Measurements from ENCODE around the gene ADAM12.
"Not testable (repeated sequence)": the region's sequence is repeated elsewhere in the genome, so short reads cannot be mapped to it uniquely, and the experiment has no call there.

Gene ADAM12

GRCh38 chr10:126268013-126268920 is 120.0 kb downstream of the ADAM12 start:
- in situ Hi-C loops (cut with HindIII; ENCODE audit: low sequenced_read_pairs): no loop called here

GRCh38 chr10:126264102-126265018 is 123.9 kb downstream of the ADAM12 start:
- in situ Hi-C loops (cut with HindIII; ENCODE audit: low sequenced_read_pairs): no loop called here

- in situ Hi-C loops (cut with HindIII; ENCODE audit: low sequenced_read_pairs): no loop called here
Measured at GRCh38 chr10:126263006-126263676, 125.1 kb downstream of the ADAM12 start.

- in situ Hi-C loops (cut with HindIII; ENCODE audit: low sequenced_read_pairs): no loop called here
Measured at GRCh38 chr10:126262233-126262838, 125.9 kb downstream of the ADAM12 start.

GRCh38 chr10:126259760-126260479 is 128.4 kb downstream of the ADAM12 start:
- in situ Hi-C loops (cut with HindIII; ENCODE audit: low sequenced_read_pairs): no loop called here

GRCh38 chr10:126256864-126257263 is 131.4 kb downstream of the ADAM12 start:
- in situ Hi-C loops (cut with HindIII; ENCODE audit: low sequenced_read_pairs): no loop called here

GRCh38 chr10:126255313-126255712 is 133.0 kb downstream of the ADAM12 start:
- in situ Hi-C loops (cut with HindIII; ENCODE audit: low sequenced_read_pairs): no loop called here

- in situ Hi-C loops (cut with HindIII; ENCODE audit: low sequenced_read_pairs): no loop called here
Measured at GRCh38 chr10:126253611-126253998, 134.7 kb downstream of the ADAM12 start.

- in situ Hi-C loops (cut with HindIII; ENCODE audit: low sequenced_read_pairs): no loop called here
Measured at GRCh38 chr10:126252884-126253610, 135.2 kb downstream of the ADAM12 start.

- in situ Hi-C loops (cut with HindIII; ENCODE audit: low sequenced_read_pairs): no loop called here
Measured at GRCh38 chr10:126251778-126252407, 136.4 kb downstream of the ADAM12 start.

- in situ Hi-C loops (cut with HindIII; ENCODE audit: low sequenced_read_pairs): no loop called here
Measured at GRCh38 chr10:126250527-126251310, 137.6 kb downstream of the ADAM12 start.

- in situ Hi-C loops (cut with HindIII; ENCODE audit: low sequenced_read_pairs): no loop called here
Measured at GRCh38 chr10:126250045-126250444, 138.2 kb downstream of the ADAM12 start.

GRCh38 chr10:126247446-126247975 is 140.8 kb downstream of the ADAM12 start:
- in situ Hi-C loops (cut with HindIII; ENCODE audit: low sequenced_read_pairs): no loop called here

- in situ Hi-C loops (cut with HindIII; ENCODE audit: low sequenced_read_pairs): not testable (repeated sequence)
Measured at GRCh38 chr10:126246396-126246795, 141.9 kb downstream of the ADAM12 start.

- in situ Hi-C loops (cut with HindIII; ENCODE audit: low sequenced_read_pairs): no loop called here
Measured at GRCh38 chr10:126245501-126245900, 142.8 kb downstream of the ADAM12 start.

- in situ Hi-C loops (cut with HindIII; ENCODE audit: low sequenced_read_pairs): no loop called here
Measured at GRCh38 chr10:126243971-126244370, 144.3 kb downstream of the ADAM12 start.

- in situ Hi-C loops (cut with HindIII; ENCODE audit: low sequenced_read_pairs): no loop called here
Measured at GRCh38 chr10:126243306-126243705, 145.0 kb downstream of the ADAM12 start.
